Activated T-cell treated with anti-CD3 and anti-CD28 coated beads for 48 hours (primary cell): ENCODE results near the gene WNT8B.

Experiments used
- DNase-seq: peaks from one replicate; pipeline ENCODE4 v3.0.0-alpha.2; 2020; ENCODE audit warnings: low read depth

WNT8B gene

DNA sequence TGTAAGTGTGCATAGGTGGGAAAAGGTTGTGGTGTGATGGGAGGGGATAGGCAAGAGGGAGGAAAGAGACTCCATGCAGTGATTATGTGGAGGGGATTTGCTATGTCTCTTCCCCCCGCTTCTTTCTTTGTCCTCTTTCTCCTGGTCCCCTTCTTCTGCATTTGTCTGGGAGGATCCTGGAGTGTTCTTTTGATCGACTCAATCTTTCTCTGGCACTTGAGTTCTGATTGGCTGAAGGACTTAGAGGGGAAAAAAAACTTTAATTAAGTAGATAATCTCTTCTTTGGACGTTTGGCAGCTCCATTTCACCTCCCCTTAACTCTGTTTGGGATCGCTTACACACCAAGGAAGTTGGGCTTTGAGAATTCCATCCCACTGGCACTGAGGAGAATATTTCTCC lies at the start of gene WNT8B:
Gene WNT8B (plus strand): TSS at position 301 of the 400 bp plus-strand sequence. CDS start 160 bp downstream, outside the sequence.
- DNase-seq: no peak

- DNase-seq: no peak
Measured at GRCh38 chr10:100413173-100413572, 49.6 kb upstream of the WNT8B start.

- DNase-seq: no peak
Measured at GRCh38 chr10:100419911-100420449, 42.8 kb upstream of the WNT8B start.

DNA sequence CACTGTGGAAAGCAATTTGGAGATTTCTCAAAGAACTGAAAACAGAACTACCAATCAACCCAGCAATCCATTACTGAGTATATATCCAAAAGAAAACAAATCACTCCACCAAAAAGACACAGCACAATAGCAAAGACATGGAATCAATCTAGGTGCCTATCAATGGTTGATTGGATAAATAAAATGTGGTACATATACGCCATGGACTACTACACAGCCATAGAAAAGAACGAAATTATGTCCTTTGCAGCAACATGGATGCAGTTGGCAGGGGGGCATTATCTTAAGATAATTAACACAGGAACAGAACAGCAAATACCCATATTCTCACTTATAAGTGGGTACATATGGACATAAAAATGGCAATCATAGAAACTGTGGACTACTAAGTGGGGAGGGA lies 35.4 kb upstream of the WNT8B start:
- DNase-seq: no peak

- DNase-seq: peak; percentile 86
Measured at GRCh38 chr10:100433253-100434240, 29.3 kb upstream of the WNT8B start.

DNA sequence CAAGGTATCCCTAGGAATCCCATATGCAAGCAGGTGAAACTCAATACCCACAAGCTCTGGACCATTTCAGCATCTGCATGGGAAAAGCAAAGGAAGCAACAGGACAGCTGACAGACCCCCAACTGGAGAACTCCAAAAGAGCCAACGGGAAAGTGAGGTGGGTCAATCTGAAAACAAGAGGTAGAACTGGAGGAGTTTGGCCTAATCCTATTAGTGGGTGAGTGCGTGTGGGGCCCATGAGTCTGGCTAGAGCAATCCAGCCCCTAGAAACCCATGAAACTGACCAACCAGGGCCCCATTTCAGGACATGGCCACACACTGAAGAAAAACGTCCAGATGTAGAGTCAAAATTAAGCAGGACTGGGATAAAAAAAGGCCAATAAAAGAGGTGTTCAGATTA lies 26.6 kb upstream of the WNT8B start:
- no peak for DNase-seq

GRCh38 chr10:100438674-100439315 lies 24.0 kb upstream of the WNT8B start:
- DNase-seq: no peak

- no peak for DNase-seq
Measured at GRCh38 chr10:100442548-100442947, 20.3 kb upstream of the WNT8B start.

DNA sequence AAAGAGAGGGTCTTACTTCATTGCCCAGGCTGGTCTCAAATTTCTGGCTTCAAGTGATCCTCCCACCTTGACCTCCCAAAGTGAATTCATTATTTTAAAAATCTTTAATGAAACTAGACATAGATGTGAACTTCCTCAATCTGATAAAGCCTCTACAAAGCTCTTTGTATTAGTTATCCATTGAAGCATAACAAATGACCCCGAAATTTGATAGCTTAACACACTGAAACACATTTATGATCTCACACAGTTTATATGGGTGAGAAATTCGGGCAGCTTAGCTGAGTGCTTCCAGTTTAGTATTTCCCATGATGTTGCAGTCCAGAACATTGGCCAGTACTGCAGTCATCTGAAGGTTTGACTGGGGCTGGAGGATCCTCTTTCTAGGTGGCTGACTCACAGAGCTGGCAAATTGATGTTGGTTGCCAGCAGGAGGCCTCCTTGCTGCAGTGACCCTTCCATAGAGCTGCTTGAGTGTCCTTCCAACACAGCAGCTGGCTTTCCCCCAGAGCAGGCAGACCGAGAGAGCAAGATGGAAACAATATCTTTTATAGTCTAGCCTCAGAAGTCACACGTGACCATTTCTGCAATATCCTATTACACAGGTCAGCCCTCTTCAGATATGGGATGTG lies 16.6 kb upstream of the WNT8B start:
- no peak for DNase-seq

DNA sequence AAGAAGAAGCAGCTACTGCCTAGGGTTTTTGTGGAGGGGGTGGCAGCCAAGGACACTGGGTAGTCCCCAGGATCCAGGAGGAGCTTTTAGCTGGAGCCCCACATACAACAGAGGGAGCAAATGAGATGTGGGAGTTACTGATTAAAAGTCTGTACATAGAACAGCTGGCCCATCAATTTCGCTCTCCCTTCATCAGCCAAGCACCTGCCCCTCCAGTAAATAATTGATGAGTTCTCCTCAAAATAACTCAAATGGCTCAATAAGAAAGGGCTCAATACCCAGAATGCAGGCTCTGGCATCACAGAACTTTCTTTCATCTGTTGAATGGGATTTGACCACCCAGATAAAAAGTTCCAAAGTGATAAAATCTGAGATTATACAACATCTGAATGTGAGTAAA lies 15.1 kb upstream of the WNT8B start:
- DNase-seq: no peak

DNA sequence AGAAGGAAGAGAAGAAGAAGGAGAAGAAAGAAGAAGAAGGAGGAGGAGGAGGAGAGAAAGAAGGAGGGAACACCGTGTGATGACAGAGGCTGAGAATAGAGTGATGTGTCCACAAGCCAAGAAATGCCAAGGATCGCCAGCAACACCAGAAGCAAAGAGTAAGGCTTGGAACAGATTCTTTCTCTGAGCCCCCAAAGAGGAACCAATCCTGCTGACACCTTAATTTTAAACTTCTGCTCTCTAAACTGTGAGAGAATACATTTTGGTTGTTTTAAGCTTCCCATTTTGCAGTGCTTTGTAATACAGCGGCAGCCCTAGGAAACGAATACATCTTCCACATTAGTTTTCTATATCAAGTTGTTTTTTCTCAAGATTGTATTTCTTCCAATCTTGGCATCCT lies 13.9 kb upstream of the WNT8B start:
- DNase-seq: no peak

DNA sequence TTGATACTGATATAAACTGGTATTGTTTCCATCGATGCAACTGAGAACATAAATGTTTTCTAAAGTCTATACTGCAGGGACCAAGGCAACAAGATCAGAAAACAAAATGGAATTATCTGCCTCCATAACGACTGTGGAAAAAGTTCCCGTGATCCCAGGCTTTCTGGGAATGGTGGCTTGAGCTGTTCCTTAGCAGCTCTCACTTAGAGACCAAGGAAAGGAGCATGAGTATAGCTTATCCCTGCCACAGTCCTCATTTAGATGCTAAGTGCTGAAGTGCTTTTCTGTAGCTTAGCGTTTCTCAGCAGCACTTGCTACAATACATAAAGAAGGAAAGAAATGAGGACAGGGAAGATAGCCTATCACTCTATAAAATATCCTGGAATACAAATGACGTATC lies 5.5 kb downstream of the WNT8B start:
- no peak for DNase-seq

DNA sequence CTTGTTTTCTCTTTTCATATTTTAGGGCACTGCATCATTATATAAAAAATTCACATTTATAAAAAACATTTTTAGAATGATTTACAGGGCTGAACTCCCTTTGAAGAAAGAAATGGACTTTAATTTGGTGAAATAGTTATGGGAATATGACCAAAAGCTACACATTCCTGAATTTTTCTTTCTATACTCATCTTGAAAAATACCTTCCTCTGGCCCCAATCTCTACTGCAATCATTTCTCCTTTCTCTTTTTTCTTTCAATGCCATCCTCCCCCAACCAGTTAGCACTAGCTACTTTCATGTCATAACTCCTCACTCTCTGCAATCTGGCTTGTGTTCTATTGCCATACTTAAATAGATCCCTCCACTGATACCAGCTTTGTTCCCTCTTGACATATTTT lies 6.2 kb downstream of the WNT8B start:
- DNase-seq: no peak

DNA sequence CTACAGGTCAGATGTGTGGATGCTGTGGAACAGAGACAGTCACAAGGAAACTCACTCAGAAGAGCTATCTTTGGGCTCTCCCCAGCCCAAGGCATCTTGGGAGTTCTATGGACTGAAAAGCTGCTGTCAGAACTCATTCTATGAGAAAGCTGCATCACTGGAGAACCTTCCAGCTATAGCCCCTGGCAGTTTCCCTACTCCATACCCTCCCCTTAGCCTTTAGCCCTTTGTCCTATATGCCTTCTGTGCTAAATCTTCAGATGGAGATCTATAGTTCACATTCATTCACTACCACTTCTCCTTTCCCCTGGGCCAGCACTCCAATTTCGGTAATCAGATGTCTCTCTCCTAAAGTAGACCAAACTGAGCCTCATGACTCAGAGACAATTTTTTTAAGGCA lies 6.9 kb downstream of the WNT8B start:
- DNase-seq: no peak

- no peak for DNase-seq
Measured at GRCh38 chr10:100470367-100470766, 7.6 kb downstream of the WNT8B start.

GRCh38 chr10:100477970-100478369 lies 15.2 kb downstream of the WNT8B start:
- no peak for DNase-seq

GRCh38 chr10:100479037-100479436 lies 16.2 kb downstream of the WNT8B start:
- no peak for DNase-seq

DNA sequence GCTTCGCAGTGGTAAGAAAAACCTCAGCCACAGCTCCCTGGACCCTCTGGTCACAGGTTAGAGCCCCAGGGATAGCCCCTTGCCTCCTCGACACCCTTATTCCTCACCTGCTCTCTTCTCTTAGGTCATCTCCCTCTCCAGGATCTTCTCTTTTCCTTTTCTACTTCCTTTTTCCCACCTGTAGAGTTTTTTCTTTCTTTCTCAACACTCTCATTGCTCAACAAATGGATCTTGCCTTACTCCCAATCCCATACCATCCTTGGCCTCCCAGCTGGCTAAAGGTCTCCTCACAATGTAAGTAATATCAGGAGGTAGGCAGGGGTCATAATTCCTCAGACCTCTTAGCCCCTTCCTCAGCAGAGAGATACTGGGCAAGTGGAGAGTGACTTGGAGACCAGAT lies 17.2 kb downstream of the WNT8B start:
- no peak for DNase-seq

- DNase-seq: peak; percentile 87
Measured at GRCh38 chr10:100481462-100482081, 18.8 kb downstream of the WNT8B start.

GRCh38 chr10:100482181-100482833 lies 19.5 kb downstream of the WNT8B start:
- peak; percentile 67 for DNase-seq

GRCh38 chr10:100482834-100483185 lies 20.0 kb downstream of the WNT8B start:
- DNase-seq: no peak
